GM19025 (cell line): ENCODE data around the gene MAP1A.

Experiments
- ATAC-seq: cut with Tn5 transposase; IDR thresholded peaks from one replicate; pipeline ENCODE4 v1.9.1; 2021; ENCODE audit warnings: mild to moderate bottlenecking, low read depth, moderate library complexity; ENCODE audit not compliant: unreplicated experiment

The MAP1A gene

DNA sequence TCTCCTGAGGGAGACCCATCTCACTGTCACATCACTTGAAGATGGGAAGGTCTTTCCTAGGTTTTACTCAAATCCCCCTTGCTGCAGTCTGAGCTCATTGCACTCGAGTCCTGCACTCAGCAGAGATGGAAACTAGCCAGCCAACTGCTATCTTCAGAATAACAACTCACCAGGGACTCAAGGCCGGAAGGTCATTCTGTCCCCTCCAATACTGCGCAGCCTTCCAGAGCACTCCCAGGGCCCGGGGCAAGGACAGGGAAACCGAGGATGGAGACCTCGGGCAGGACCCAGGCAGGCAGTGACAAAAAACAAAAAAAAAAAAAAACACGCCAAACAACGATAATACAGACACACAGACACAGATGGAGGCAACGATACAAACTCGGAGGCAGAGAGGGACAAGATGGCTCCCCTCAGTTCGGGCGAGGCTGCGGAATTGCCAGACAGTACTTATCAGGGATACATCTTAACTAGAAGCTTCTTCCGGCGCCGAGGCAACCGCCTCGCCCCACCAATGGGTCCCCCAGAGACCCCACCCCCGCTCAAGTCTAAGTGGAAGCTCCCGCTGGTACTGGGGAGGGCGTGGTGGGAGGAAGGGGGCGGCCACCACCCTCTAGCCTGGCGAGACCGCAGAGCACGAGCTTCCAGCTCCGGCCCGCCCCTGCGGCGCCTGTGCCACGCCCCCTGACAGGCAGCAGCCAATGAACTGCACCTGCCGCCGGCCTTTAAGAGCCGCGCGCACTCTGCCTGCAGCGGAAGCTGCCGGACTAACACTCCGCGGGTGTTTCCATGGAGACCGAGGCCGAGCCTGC lies 7.0 kb upstream of the MAP1A start:
- peak; percentile 98 for ATAC-seq

DNA sequence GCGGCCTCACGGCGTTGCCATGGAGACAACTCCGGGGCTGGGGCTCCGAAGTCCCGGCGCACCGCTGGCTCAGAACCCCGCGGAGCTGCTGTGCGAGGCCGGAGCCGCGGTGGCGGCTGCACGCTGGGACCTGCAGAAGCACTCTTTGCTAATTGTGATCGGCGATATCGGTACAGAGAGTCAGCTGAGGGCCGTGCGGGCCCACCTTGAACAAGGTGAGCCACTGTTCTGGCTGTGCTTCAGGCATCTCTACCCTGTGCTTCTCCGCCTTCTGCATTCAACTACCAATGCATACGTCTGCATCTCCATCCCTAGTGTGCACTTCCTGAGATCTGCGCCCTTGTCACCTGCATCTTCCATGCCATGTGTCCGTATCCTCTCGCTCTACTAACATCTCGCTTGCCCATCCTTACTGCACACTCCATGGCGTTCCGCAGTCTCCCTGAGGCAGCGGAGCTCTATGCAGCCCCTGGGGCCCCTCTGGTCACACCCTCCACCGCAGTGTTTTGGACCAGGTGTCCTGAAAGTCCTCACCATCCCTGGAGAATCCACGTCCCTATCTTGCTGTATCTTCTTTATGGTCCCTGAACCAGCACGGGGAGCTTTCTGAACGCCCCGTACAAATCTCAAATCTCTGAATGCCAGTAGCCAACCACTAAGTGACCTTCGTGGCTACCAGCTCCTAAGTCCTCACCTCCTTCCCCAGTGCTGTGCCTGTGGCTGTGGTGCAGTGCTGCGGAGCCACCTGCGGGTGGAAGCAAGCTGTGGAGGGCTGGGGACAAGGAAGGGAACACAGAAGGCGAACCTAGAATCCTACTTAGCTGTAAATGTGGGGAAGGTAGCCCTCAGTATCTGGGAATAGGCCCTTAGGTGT lies 6.2 kb upstream of the MAP1A start:
- ATAC-seq, result no peak

DNA sequence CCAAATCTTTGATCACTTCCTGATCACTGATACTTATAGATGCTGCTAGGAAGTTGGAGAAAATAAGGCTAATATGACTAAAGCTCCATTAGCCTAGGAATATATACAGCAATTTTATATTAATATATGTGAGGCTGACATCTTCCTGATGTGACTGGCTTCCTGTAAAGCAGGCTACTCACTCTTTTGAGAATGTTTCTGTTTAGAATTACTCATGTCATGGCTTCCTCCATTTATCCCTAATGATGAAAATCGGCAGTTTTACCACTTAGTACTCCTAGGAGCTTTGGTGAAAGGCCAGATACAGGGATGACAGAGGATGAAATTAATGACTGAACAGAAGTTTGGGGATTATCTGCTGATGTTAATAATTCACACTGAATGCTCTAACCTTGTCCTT lies 3.9 kb upstream of the MAP1A start:
- ATAC-seq, result no peak

DNA sequence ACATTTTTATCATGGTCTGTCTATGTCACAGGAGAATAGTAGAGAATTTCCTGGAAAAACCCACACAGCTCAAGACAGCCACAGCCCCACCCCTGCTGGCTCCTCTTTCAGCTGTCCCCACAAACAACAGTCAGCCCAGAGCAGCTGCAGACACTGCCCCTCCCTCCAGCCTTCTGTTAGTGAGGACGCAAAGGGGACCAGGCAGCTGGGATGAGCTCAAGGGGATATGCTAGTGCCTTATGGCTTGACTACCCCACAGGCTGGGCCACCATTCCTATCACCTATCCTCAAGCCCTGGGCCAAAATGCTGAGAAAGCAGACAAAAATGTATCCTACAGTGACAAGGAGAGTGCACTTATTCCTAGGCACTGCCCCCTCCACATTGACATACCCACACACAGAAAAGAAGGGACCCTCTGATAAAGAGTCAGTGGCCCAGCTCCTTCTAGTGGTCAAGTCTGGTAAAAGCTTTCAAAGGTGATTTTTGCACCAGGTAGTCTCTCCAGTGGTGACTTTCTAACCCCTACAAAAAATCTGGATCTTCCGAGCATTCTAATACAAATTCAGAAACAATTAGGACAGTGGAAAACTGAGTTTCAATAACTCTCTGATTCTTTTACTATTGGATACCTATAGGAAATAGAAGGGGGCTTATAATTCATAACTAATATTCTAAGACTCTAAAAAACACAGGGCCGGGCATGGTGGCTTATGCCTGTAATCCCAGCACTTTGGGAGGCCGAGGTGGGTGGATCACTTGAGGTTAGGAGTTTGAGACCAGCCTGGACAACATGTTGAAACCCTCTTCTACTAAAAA lies 3.0 kb upstream of the MAP1A start:
- no peak for ATAC-seq

DNA sequence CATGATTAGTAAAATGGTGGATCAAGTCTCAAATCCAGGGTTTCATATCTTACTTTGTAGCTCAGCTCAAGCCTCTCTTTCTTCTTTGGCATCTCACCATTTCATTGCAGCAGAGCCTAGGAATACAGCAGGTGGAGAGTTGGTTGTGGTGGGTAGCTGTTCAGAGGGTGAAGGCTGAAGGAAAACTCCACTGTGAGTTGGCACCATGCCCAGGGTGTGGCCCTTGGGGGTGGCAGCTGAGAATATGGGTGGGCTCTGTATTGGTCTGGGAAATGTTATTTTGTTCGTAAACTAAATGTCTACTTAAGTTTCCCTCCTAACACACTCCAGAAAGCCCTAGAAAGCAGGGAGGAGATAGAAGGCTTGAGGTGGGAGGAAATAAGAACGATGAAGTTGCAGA lies 1.7 kb upstream of the MAP1A start:
- ATAC-seq, result no peak

DNA sequence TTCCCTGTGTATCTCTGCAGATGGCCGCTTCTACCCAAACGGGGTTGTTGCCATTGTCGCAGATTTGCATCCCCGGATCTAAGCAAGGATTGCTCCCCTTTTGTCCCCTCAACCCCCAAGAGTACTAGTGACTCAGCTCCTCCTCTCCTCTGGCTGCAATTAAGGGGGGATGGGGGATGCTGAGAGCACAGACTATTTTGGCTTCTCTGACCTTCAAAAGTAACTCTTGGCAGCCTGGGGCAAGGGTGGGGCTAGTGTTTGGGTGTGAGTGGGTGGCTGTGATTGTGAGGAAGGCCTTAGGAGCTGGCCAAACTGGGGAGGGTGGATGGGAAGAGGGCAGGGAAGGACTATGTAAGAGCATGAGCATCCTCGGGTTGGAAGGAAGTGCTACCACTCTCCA lies 1.2 kb upstream of the MAP1A start:
- ATAC-seq, result no peak

DNA sequence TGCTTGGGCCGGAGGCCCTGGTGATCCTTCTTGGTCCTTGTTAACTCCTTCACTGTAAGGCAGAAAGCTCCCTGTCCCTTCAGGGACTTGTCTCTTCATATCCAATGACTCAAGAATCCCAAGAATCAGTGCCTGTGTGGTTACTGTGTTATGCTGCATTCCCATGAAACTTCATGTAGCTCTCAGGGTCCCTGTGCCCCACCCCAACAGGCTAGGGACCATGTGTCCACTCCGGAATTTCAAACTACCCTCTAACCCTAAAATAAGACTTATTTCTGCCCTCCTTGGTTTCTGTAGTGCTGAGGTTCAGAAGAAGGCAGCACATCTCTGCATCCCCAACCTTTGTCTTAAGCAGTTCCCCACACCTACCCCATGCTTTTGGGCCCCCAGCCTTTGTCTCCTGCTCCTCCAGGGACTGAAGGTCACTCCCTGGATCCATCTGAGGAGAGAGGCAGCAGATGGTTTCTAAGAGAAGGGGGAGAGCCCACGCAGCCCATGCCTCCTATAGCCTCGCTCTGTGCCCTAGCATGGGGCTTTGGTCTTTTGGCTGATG lies 531 bp upstream of the MAP1A start:
- no peak for ATAC-seq

DNA sequence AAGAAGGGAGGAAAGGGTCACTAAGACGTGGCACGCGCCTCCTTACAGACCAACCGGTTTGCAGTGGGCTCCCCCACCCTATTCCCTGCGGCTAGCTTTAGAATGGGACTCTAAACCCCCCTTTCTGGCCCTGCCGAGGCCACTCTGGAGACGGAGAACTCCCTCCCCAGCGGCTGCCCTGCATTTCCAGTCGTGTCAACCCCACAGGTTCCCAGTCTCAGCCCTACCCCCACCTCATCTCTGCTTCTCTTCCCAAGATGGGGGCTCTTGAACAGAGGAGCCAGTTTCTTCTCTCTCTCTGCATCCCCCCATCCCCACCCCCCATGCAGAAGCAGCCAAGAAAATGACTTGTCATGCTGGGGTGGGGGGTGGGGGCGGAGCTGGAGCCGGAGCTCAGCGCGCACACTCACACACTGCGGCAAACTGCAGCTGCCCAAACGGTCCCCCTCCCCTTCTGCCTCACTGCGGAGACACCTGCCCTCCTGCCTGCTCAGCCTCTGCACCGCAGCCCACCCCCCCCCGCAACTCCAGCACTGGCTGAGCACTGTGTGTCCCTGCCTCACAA lies 871 bp downstream of the MAP1A start:
- no peak for ATAC-seq

DNA sequence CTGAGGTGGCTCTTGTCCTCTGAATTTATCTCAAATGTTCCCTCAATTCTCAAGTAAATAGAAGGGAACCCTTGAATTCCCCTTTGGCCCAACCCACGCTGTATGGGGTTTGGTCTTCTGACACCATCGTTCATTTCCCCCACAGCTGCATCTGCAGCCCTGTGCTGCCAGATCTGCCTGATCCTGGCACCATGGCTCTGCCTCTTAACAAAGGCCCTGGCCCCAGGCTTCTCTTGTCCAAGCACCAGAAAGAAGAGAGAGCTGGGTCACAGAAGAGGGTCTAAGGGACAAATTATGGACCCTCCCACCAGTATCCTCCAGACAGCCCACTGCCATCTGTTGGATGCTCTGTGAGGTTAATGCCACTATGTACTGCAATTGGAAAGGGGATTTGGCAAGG lies 1.8 kb downstream of the MAP1A start:
- no peak for ATAC-seq

DNA sequence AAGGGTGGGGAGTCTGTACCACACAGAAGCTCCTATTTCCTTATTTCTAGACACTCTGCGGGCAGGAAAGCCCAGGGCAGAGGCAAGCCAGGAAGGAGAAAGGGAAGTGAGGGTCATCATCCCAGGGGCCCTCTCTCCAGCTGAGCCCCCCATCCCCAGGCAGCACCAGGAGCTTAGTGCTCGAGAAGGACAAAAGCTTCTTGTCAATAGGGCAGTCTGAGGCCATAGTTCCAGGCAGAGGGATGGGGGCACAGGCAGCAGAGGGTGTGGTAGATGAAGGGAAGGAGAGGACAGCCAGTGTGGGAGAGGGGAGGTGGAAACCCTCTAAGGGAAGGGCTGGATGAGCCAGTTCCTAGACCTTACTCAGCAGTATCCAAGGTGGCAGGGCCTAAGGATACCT lies 2.7 kb downstream of the MAP1A start:
- no peak for ATAC-seq

DNA sequence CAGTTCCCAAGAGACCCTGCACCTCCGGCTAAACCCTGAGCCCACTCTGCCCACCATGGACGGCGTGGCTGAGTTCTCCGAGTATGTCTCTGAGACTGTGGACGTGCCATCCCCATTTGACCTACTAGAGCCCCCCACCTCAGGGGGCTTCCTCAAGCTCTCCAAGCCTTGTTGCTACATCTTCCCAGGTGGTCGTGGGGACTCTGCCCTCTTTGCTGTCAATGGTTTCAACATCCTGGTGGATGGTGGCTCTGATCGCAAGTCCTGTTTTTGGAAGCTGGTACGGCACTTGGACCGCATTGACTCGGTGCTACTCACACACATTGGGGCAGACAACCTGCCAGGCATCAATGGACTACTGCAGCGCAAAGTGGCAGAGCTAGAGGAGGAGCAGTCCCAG lies 4.0 kb downstream of the MAP1A start:
- ATAC-seq, result no peak

DNA sequence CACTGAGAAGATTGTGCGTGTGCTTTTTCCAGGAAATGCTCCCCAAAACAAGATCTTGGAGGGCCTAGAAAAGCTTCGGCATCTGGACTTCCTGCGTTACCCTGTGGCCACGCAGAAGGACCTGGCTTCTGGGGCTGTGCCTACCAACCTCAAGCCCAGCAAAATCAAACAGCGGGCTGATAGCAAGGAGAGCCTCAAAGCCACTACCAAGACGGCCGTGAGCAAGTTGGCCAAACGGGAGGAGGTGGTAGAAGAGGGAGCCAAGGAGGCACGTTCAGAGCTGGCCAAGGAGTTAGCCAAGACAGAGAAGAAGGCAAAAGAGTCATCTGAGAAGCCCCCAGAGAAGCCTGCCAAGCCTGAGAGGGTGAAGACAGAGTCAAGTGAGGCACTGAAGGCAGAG lies 4.8 kb downstream of the MAP1A start:
- ATAC-seq, result no peak

DNA sequence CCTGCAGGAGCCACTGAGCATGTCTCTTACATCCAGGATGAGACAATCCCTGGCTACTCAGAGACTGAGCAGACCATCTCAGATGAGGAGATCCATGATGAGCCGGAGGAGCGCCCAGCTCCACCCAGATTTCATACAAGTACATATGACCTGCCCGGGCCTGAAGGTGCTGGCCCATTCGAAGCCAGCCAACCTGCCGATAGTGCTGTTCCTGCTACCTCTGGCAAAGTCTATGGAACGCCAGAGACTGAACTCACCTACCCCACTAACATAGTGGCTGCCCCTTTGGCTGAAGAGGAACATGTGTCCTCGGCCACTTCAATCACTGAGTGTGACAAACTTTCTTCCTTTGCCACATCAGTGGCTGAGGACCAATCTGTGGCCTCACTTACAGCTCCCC lies 6.2 kb downstream of the MAP1A start:
- ATAC-seq, result no peak

DNA sequence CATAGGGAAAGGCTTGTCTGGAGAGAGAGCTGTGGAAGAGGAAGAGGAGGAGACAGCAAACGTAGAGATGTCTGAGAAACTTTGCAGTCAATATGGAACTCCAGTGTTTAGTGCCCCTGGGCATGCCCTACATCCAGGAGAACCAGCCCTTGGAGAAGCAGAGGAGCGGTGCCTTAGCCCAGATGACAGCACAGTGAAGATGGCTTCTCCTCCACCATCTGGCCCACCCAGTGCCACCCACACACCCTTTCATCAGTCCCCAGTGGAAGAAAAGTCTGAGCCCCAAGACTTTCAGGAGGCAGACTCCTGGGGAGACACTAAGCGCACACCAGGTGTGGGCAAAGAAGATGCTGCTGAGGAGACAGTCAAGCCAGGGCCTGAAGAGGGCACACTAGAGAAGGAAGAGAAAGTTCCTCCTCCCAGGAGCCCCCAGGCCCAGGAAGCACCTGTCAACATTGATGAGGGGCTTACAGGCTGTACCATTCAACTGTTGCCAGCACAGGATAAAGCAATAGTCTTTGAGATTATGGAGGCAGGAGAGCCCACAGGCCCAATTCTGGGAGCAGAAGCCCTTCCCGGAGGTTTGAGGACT lies 6.9 kb downstream of the MAP1A start:
- no peak for ATAC-seq

DNA sequence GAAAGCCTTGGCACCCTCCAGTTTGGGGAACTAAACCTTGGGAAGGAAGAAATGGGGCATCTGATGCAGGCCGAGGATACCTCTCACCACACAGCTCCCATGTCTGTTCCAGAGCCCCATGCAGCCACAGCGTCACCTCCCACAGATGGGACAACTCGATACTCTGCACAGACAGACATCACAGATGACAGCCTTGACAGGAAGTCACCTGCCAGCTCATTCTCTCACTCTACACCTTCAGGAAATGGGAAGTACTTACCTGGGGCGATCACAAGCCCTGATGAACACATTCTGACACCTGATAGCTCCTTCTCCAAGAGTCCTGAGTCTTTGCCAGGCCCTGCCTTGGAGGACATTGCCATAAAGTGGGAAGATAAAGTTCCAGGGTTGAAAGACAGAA lies 7.7 kb downstream of the MAP1A start:
- no peak for ATAC-seq

DNA sequence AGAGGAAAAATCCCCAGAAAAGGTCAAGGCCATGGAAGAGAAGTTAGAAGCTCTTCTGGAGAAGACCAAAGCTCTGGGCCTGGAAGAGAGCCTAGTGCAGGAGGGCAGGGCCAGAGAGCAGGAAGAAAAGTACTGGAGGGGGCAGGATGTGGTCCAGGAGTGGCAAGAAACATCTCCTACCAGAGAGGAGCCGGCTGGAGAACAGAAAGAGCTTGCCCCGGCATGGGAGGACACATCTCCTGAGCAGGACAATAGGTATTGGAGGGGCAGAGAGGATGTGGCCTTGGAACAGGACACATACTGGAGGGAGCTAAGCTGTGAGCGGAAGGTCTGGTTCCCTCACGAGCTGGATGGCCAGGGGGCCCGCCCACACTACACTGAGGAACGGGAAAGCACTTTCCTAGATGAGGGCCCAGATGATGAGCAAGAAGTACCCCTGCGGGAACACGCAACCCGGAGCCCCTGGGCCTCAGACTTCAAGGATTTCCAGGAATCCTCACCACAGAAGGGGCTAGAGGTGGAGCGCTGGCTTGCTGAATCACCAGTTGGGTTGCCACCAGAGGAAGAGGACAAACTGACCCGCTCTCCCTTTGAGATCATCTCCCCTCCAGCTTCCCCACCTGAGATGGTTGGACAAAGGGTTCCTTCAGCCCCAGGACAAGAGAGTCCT lies 9.0 kb downstream of the MAP1A start:
- ATAC-seq, result no peak

DNA sequence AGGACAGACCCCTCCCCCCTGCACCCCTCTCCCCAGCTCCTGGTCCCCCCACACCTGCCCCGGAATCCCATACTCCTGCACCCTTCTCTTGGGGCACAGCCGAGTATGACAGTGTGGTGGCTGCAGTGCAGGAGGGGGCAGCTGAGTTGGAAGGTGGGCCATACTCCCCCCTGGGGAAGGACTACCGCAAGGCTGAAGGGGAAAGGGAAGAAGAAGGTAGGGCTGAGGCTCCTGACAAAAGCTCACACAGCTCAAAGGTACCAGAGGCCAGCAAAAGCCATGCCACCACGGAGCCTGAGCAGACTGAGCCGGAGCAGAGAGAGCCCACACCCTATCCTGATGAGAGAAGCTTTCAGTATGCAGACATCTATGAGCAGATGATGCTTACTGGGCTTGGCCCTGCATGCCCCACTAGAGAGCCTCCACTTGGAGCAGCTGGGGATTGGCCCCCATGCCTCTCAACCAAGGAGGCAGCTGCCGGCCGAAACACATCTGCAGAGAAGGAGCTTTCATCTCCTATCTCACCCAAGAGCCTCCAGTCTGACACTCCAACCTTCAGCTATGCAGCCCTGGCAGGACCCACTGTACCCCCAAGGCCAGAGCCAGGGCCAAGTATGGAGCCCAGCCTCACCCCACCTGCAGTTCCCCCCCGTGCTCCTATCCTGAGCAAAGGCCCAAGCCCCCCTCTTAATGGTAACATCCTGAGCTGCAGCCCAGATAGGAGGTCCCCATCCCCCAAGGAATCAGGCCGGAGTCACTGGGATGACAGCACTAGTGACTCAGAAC lies 9.8 kb downstream of the MAP1A start:
- no peak for ATAC-seq

DNA sequence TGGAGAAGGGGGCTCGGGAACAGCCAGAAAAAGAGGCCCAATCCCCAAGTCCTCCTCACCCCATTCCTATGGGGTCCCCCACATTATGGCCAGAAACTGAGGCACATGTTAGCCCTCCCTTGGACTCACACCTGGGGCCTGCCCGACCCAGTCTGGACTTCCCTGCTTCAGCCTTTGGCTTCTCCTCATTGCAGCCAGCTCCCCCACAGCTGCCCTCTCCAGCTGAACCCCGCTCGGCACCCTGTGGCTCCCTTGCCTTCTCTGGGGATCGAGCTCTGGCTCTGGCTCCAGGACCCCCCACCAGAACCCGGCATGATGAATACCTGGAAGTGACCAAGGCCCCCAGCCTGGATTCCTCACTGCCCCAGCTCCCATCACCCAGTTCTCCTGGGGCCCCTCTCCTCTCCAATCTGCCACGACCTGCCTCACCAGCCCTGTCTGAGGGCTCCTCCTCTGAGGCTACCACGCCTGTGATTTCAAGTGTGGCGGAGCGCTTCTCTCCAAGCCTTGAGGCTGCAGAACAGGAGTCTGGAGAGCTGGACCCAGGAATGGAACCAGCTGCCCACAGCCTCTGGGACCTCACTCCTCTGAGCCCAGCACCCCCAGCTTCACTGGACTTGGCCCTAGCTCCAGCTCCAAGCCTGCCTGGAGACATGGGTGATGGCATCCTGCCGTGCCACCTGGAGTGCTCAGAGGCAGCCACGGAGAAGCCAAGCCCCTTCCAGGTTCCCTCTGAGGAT lies 10.6 kb downstream of the MAP1A start:
- ATAC-seq, result no peak
